Stimulated activated CD4-positive, alpha-beta T cell treated with anti-CD3 and anti-CD28 coated beads, Interleukin-15, amount 100 ng/mL, for 24 hours (primary cell): ENCODE data around the gene THRB.
"Not testable (repeated sequence)": the region's sequence is repeated elsewhere in the genome, so short reads cannot be mapped to it uniquely, and the experiment has no call there.

Experiments
- DNase-seq: peaks from one replicate; pipeline ENCODE4 v3.0.0-alpha.2; 2020

The THRB gene

DNA sequence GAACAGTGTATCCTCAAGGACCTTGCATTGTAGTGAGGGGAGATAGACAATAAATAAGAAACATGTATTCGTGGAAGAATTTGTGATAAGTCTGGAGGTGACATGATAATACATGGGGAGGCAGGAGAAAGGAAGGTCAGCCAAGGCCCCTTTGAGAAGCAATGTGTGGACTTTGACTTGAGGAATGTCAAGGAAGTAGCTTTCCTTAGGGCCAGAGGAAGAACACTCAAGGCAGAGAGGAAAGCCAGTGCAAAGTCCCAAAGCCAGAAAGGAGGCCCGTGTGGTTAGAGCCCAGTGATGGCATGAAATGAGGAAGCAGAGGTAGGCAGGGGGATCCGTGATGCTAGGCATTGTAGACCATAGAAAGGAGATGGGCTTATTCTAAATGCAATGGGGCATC lies 357.3 kb downstream of the THRB start:
- no peak for DNase-seq

- DNase-seq, result no peak
These were observed 357.9 kb downstream of the THRB start for GRCh38 chr3:24136624-24137310.

DNA sequence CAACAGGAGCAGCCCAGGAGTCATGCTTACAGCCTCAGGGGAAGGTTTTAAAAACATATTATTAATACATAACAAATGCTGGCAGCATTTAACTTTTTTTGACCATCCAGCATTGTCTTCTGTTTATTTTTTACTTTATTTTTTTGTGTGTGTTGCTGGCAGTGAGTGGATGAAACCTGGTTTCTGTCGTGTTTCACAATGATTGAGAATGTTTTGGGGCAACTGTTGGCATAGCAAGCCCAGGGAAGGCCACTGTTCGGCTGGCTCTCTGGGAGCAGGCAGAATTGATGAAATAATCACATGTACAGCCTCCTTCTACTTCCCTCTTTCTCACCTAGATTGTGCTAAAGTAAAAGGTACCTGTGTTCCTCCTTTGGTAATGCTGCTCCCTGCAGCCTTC lies 359.4 kb downstream of the THRB start:
- no peak for DNase-seq

DNA sequence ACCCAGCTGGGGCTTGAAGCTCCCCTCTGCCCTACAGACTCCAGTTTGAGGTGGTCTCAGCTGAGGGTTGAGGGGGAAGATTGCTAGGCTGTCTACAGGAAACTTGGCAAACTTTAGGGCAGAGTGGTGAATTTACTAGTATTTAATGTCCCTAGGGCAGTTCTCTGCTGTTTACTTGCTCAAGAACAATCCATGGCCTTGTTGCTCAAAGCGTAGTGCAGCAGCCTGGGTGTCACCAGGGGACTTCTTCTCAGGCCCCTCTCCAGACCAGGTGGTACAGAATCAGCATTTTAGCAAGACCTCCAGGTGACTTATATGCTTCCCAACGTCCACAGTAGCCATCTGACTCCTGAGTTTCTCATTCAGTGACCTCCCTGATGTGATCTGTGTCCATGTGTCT lies 360.7 kb downstream of the THRB start:
- DNase-seq, result no peak

- no peak for DNase-seq
These were observed 361.2 kb downstream of the THRB start for GRCh38 chr3:24133436-24133835.

DNA sequence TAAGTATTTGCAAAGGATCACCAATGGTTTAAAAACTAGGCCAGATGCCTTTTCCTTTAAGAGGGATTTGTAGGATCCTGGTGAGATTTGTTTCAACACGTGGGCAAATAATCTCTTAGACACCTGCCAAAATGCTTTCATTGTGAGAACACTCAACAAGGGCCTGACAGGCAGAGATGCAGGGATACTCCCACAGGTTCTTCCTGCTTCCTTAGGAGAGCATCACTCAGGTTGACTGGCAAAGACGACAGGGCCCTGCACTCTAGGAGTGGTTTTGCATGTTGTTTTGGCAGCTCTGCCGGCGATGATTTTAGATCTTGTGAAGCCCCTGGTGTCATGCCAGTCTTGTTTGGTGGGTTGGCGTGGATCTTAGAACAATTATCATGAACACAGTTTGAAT lies 365.1 kb downstream of the THRB start:
- DNase-seq, result no peak

GRCh38 chr3:24128199-24129005 lies 366.2 kb downstream of the THRB start:
- no peak for DNase-seq

- DNase-seq, result no peak
These were observed 371.1 kb downstream of the THRB start for GRCh38 chr3:24123596-24123995.

DNA sequence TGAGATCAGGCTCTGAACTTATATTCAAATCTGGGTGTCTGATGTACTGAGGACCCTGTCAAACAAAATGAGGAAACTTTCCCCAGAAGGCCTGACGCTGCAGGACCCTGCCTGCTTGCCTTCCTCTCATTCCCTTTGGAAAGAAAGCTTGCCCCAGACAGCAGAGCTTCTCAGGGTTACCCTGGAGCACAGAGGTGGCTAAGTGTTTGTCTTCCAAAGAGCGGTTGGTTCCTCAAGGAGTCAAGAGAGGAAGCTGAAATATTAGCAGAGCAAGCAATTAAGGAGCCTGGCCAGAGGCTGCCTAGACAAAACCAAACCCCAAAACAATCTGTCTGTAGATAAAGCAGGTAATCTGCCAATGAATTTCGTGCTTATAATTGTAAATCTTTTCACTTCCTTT lies 374.2 kb downstream of the THRB start:
- DNase-seq, result no peak

- DNase-seq, result no peak
These were observed 375.3 kb downstream of the THRB start for GRCh38 chr3:24119321-24119751.

GRCh38 chr3:24117508-24117907 lies 377.1 kb downstream of the THRB start:
- no peak for DNase-seq

GRCh38 chr3:24111711-24112110 lies 382.9 kb downstream of the THRB start:
- no peak for DNase-seq

DNA sequence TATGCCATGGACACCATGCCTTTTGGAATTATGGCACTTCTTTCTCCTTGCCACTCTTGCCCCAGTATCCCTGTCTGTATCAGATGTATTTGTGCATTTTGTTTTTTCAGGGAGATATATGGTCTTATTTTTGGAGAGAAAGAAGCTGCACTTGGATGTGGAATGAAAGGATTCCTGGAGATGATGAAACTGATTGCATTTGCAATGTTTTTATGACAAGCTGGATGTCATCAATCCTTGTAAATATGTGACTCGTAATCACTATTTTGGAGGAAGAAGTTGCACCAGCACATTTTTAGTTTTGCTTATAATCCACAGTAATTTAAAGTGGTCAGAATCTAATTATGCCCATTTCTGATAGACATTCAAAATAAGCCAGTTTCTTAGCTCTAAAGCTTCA lies 384.6 kb downstream of the THRB start:
- DNase-seq, result no peak

- DNase-seq, result no peak
These were observed 392.9 kb downstream of the THRB start for GRCh38 chr3:24101676-24102168.

GRCh38 chr3:24100696-24101402 lies 393.8 kb downstream of the THRB start:
- no peak for DNase-seq

DNA sequence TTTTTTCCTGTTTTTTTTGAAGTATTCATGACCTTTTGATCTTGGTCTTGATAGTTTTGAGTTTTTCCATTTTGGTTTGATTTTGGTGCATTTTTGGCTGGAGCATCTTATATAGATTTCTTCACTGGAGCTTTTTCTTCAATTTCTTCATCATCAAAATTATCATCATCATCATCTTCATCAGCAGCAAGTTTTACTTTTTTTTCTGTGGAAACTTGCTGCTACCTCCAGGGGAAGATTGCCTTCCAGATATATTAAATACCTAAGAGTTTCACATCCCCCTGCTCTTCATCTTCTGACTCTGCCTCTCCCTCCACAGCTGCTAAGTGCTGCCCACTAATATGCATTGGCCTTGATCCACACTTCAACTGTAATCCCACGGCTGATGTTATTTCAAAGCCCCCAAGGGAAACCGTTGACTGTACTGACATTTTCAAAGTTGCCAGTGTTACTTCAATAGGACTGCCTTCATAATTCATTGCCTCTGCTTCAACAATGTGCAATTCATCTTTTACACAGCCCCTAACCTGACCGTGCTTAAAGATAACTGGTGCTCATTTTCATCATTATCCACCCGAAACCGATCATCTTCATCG lies 397.9 kb downstream of the THRB start:
- DNase-seq, result no peak

DNA sequence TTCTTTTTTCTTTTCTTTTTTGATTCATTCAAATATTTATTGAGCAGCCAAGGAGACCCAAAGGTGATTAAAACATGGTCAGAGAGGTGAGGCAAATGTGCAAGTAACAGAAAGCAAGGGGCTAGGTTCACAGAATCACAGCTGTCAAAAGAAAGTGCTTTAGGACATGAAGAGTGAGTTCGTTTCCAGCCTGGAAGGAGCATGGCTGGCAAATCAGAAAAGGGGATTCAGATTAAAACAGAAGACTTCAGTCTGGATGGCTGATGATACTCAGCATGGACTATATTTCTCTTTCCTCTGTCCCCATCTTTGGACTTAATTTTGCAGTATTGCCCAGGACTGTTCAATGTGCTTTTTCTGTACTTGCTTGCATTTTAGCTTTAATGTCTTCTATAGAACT lies 398.4 kb downstream of the THRB start:
- no peak for DNase-seq

- not testable (repeated sequence) for DNase-seq
These were observed 399.8 kb downstream of the THRB start for GRCh38 chr3:24094818-24095217.

- DNase-seq, result no peak
These were observed 405.9 kb downstream of the THRB start for GRCh38 chr3:24088782-24089181.

DNA sequence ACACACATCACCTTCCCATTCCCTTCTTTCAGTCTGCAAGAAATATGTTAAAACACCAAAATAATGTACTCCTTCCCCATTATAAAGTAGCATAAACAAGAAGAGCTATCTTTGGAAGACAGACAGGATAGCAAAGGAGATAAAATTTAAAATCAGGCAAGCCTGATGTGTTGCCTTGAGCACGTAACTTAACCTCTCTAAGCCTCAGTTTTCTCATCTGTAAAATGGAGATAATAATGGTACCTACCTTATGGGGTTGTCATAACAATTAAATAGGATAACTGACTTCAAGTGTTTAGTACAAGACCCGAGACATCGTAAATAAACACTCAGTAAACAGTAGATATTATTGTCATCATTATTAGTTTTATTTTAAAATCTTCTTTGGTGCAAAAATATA lies 407.2 kb downstream of the THRB start:
- no peak for DNase-seq

DNA sequence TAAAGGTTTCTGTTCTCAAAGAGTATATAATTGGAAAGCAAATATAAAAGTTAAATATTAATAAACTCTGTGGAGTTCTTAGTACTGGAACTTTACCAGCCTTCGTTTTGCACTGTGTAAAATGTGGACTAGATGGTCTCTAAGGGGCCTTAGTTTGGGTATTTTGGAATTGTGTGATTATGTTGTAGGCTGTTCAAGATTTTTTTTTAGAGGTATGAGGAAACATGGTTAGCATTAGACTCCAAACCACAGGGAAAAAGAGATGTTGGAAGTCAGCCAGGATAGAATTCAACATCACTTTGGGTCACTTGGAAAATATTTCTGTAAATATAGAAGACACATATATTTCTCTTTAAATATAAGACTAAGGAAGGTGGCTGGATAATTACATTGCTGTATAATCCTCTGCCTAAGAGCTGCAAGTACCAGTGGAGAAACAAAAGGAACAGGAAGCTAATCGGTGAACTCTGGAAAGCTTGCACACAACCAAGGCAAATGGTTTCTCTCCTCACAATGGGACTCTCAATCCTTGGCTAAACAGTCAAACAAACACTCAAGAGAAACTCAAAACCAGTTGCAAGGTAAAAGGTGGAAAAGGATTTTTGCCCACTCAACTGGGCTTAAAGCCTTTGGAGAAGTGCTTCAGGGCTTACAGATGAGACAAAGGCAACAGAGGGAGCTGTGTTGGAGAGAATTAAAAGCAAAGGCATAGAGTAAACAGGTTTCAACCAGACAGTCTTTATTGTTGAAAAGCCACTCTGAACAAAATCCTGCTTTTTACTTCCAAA lies 407.8 kb downstream of the THRB start:
- no peak for DNase-seq

GRCh38 chr3:24086206-24086605 lies 408.4 kb downstream of the THRB start:
- DNase-seq, result no peak
